Neural cell (in vitro differentiated cells): ENCODE results near the gene GRM3.

Source experiments
- EZH2 ChIP-seq: fragments of 200-600, 300-800 bp; shearing (Covaris generic), sonication (generic); IDR thresholded peaks from 2 replicates; pipeline ENCODE4 v1.6.1; 2014; ENCODE audit warnings: antibody characterized with exemption, low read length, borderline replicate concordance, mild to moderate bottlenecking; ENCODE audit not compliant: insufficient read depth, poor library complexity, severe bottlenecking
- SMC3 ChIP-seq: fragments of 450-650 bp; conservative IDR thresholded peaks from 2 replicates; pipeline ENCODE4 v1.6.1; 2014; ENCODE audit warnings: antibody characterized with exemption, mild to moderate bottlenecking, moderate library complexity; ENCODE audit not compliant: poor library complexity
- TF ChIP-seq, protein P1 (sequence below): fragments of 450-650 bp; IDR thresholded peaks from 2 replicates; pipeline ENCODE4 v1.5.1; 2014; ENCODE audit warnings: antibody characterized with exemption, mild to moderate bottlenecking, moderate library complexity; ENCODE audit not compliant: poor library complexity, severe bottlenecking
- TF ChIP-seq, protein P2 (sequence below): IDR thresholded peaks from 2 replicates; pipeline ENCODE4 v1.6.1; 2012; ENCODE audit warnings: borderline replicate concordance

GRCh38 chr7:86733783-86734182 lies 90.1 kb downstream of the GRM3 start:
- TF ChIP-seq, protein P1, sequence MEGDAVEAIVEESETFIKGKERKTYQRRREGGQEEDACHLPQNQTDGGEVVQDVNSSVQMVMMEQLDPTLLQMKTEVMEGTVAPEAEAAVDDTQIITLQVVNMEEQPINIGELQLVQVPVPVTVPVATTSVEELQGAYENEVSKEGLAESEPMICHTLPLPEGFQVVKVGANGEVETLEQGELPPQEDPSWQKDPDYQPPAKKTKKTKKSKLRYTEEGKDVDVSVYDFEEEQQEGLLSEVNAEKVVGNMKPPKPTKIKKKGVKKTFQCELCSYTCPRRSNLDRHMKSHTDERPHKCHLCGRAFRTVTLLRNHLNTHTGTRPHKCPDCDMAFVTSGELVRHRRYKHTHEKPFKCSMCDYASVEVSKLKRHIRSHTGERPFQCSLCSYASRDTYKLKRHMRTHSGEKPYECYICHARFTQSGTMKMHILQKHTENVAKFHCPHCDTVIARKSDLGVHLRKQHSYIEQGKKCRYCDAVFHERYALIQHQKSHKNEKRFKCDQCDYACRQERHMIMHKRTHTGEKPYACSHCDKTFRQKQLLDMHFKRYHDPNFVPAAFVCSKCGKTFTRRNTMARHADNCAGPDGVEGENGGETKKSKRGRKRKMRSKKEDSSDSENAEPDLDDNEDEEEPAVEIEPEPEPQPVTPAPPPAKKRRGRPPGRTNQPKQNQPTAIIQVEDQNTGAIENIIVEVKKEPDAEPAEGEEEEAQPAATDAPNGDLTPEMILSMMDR, result no peak
- TF ChIP-seq, protein P2, sequence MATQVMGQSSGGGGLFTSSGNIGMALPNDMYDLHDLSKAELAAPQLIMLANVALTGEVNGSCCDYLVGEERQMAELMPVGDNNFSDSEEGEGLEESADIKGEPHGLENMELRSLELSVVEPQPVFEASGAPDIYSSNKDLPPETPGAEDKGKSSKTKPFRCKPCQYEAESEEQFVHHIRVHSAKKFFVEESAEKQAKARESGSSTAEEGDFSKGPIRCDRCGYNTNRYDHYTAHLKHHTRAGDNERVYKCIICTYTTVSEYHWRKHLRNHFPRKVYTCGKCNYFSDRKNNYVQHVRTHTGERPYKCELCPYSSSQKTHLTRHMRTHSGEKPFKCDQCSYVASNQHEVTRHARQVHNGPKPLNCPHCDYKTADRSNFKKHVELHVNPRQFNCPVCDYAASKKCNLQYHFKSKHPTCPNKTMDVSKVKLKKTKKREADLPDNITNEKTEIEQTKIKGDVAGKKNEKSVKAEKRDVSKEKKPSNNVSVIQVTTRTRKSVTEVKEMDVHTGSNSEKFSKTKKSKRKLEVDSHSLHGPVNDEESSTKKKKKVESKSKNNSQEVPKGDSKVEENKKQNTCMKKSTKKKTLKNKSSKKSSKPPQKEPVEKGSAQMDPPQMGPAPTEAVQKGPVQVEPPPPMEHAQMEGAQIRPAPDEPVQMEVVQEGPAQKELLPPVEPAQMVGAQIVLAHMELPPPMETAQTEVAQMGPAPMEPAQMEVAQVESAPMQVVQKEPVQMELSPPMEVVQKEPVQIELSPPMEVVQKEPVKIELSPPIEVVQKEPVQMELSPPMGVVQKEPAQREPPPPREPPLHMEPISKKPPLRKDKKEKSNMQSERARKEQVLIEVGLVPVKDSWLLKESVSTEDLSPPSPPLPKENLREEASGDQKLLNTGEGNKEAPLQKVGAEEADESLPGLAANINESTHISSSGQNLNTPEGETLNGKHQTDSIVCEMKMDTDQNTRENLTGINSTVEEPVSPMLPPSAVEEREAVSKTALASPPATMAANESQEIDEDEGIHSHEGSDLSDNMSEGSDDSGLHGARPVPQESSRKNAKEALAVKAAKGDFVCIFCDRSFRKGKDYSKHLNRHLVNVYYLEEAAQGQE, result no peak
- TF ChIP-seq SMC3 (no peak), EZH2 (no peak)
